ENCODE measurements around the gene STXBP3.

GRCh38 chr1:108799001-108799400 is 52.5 kb downstream of the STXBP3 start:
- no peak for TF ChIP-seq IRF2 (CRISPR knock-in tag; IDR thresholded peaks at IDR 0.05)
- TF ChIP-seq MAX (CRISPR knock-in tag; IDR thresholded peaks at IDR 0.05), result no peak
- TF ChIP-seq HDGF (IDR thresholded peaks at IDR 0.05), result no peak
- TF ChIP-seq KAT8 (IDR thresholded peaks at IDR 0.05; ENCODE audit: low read depth), result no peak
- no peak for TF ChIP-seq NRF1 (conservative IDR thresholded peaks at IDR 0.05 in 1 of 2, IDR thresholded peaks at IDR 0.05 in 1 of 2)
- TF ChIP-seq POLR2A (conservative IDR thresholded peaks at IDR 0.05), result no peak
- TF ChIP-seq ZC3H8 (IDR thresholded peaks at IDR 0.05), result no peak
- no peak for TF ChIP-seq PYGO2 (tag; IDR thresholded peaks at IDR 0.05)
- TF ChIP-seq CC2D1A (IDR thresholded peaks at IDR 0.05), result no peak
- TF ChIP-seq CTCF (IDR thresholded peaks at IDR 0.05 in 2 of 3, conservative IDR thresholded peaks at IDR 0.05 in 1 of 3; ENCODE audit: insufficient read depth in 2 of 3, low read depth in 1 of 3, low read length in 3 of 3), result no peak
